H1 (cell line): ENCODE results near the gene PRPF38A. TPM values are rescaled to one million over a fixed set of nuclear protein-coding genes. Genes with fewer than 3 reads are reported as not detected.

Experiments used
- CTCF ChIA-PET: fragments of 300-600 bp; sonication (Branson Sonifier 250); formaldehyde crosslinking; loops from one replicate; lab custom pipeline; 2021; ENCODE audit not compliant: partially characterized antibody; lab: Charles Lee
- POLR2A ChIA-PET: fragments of 300-600 bp; sonication (Branson Sonifier 250); formaldehyde crosslinking; loops from one replicate; lab custom pipeline; 2021; ENCODE audit warnings: inconsistent platforms; ENCODE audit not compliant: partially characterized antibody; lab: Charles Lee
- DNase-seq, 2 experiments: peaks; one replicate each; pipeline versions ENCODE4 v3.0.0 to v3.0.0-alpha.2; 2010 to 2022; ENCODE audit warnings: low spot score in 2 of 2, low read depth in 1 of 2, mixed read lengths in 1 of 2
- FAIRE-seq: peaks from 2 replicates; lab custom pipeline; 2011; peaks lifted over from hg19 to GRCh38; lab: Jason Lieb, UNC
- H2AFZ ChIP-seq: 2 replicates; pipeline ENCODE4 v1.8.1; 2012; ENCODE audit warnings: low read length, inconsistent platforms
- H2AK5ac ChIP-seq: 2 replicates; pipeline ENCODE4 v1.6.1; 2013; ENCODE audit warnings: low read depth, low read length
- H2BK120ac ChIP-seq: replicated peaks from 2 replicates; pipeline ENCODE3; 2013; ENCODE audit warnings: low read depth, low read length, inconsistent platforms
- H2BK12ac ChIP-seq: 2 replicates; pipeline ENCODE4 v1.6.1; 2013; ENCODE audit warnings: low read depth, low read length
- H2BK15ac ChIP-seq: 2 replicates; pipeline ENCODE4 v1.6.1; 2013; ENCODE audit warnings: low read length
- H2BK20ac ChIP-seq: 2 replicates; pipeline ENCODE4 v1.6.1; 2013; ENCODE audit warnings: low read length
- H2BK5ac ChIP-seq: 2 replicates; pipeline ENCODE4 v1.6.1; 2013; ENCODE audit warnings: low read depth, low read length
- H3K14ac ChIP-seq: 2 replicates; pipeline ENCODE4 v1.6.1; 2013; ENCODE audit warnings: inconsistent platforms; ENCODE audit not compliant: insufficient read length
- H3K18ac ChIP-seq: 2 replicates; pipeline ENCODE4 v1.6.1; 2013; ENCODE audit warnings: low read length; ENCODE audit errors: extremely low read depth
- H3K23ac ChIP-seq: 2 replicates; pipeline ENCODE4 v1.6.1; 2013; ENCODE audit warnings: inconsistent platforms; ENCODE audit not compliant: insufficient read length
- H3K23me2 ChIP-seq: 2 replicates; pipeline ENCODE4 v1.6.1; 2013; ENCODE audit warnings: low read depth, low read length
- H3K27ac ChIP-seq: 2 replicates; pipeline ENCODE4 v1.6.1; 2011; ENCODE audit warnings: low read depth, low read length, inconsistent platforms
- H3K27me3 ChIP-seq, 4 experiments: replicated peaks in 1 of 4; 1 replicate in 1 of 4; 2 replicates in 3 of 4; pipeline versions ENCODE4 v1.6.1 to v1.8.1; 2011 to 2013; ENCODE audit warnings: low read length in 3 of 4, mild to moderate bottlenecking in 3 of 4, inconsistent platforms in 2 of 4, mixed read lengths in 2 of 4, moderate library complexity in 1 of 4; ENCODE audit not compliant: control insufficient read depth in 3 of 4, insufficient read depth in 3 of 4; ENCODE audit errors: extremely low read depth in 1 of 4
- H3K36me3 ChIP-seq, 4 experiments: 2 replicates each; pipeline versions ENCODE4 v1.6.1 to v1.8.1; 2011 to 2013; ENCODE audit warnings: mild to moderate bottlenecking in 4 of 4, low read length in 3 of 4, moderate library complexity in 2 of 4, control low read depth in 1 of 4, inconsistent platforms in 1 of 4; ENCODE audit not compliant: insufficient read depth in 4 of 4, control insufficient read depth in 2 of 4
- H3K4ac ChIP-seq: replicated peaks from 2 replicates; pipeline ENCODE3; 2013; ENCODE audit warnings: low read length, low read depth, mixed read lengths, inconsistent platforms; ENCODE audit not compliant: insufficient read length
- H3K4me1 ChIP-seq, 4 experiments: replicated peaks in 1 of 4; 1 replicate in 1 of 4; 2 replicates in 3 of 4; pipeline versions ENCODE4 v1.6.1 to v1.8.1; 2011 to 2013; ENCODE audit warnings: low read length in 3 of 4, inconsistent platforms in 2 of 4, mixed read lengths in 1 of 4; ENCODE audit not compliant: insufficient read depth in 4 of 4, control insufficient read depth in 3 of 4
- H3K4me2 ChIP-seq, 2 experiments: 2 replicates each; pipeline versions ENCODE4 v1.6.1 to v1.8.1; 2011 to 2013; ENCODE audit warnings: low read depth in 2 of 2, low read length in 2 of 2, control low read depth in 1 of 2, inconsistent platforms in 1 of 2, mild to moderate bottlenecking in 1 of 2; ENCODE audit not compliant: insufficient read depth in 1 of 2
- H3K4me3 ChIP-seq, 4 experiments: fragments of 200-600, 300-600 bp in 1 of 4; sonication (generic), shearing (Covaris generic), sonication (Bioruptor Twin) in 1 of 4; 2 replicates each; pipeline versions ENCODE4 v1.5.1 to v1.8.1; 2011 to 2016; ENCODE audit warnings: low read length in 4 of 4, low read depth in 3 of 4, control low read depth in 2 of 4, inconsistent platforms in 2 of 4, mild to moderate bottlenecking in 2 of 4, mixed read lengths in 1 of 4, moderate library complexity in 1 of 4; ENCODE audit not compliant: insufficient read depth in 2 of 4; ENCODE audit errors: extremely low read depth in 1 of 4
- H3K56ac ChIP-seq: replicated peaks from 2 replicates; pipeline ENCODE3; 2013; ENCODE audit warnings: low read depth, mild to moderate bottlenecking, mixed read lengths, low read length, inconsistent platforms; ENCODE audit not compliant: insufficient read length
- H3K79me1 ChIP-seq: 2 replicates; pipeline ENCODE4 v1.6.1; 2013; ENCODE audit warnings: low read depth, low read length, control low read depth
- H3K79me2 ChIP-seq, 2 experiments: 2 replicates each; pipeline versions ENCODE4 v1.6.1 to v1.8.1; 2012 to 2013; ENCODE audit warnings: low read length in 2 of 2, mild to moderate bottlenecking in 2 of 2, inconsistent platforms in 1 of 2; ENCODE audit not compliant: insufficient read depth in 2 of 2, control insufficient read depth in 1 of 2
- H3K9ac ChIP-seq, 4 experiments: replicated peaks in 1 of 4; 1 replicate in 1 of 4; 2 replicates in 3 of 4; pipeline versions ENCODE4 v1.6.1 to v1.8.1; 2011 to 2013; ENCODE audit warnings: low read depth in 3 of 4, low read length in 3 of 4, control low read depth in 2 of 4, mild to moderate bottlenecking in 2 of 4, moderate library complexity in 2 of 4, inconsistent platforms in 1 of 4; ENCODE audit errors: extremely low read depth in 1 of 4
- H3K9me3 ChIP-seq, 2 experiments: 2 replicates each; pipeline versions ENCODE4 v1.6.1 to v1.8.1; 2012 to 2013; ENCODE audit warnings: mild to moderate bottlenecking in 2 of 2, moderate library complexity in 2 of 2, control low read depth in 1 of 2, inconsistent platforms in 1 of 2, low read depth in 1 of 2, low read length in 1 of 2, mixed read lengths in 1 of 2; ENCODE audit not compliant: insufficient read depth in 2 of 2
- H4K20me1 ChIP-seq, 2 experiments: replicated peaks in 1 of 2; 2 replicates each; pipeline versions ENCODE3 to v1.8.1; 2011 to 2013; ENCODE audit warnings: inconsistent platforms in 2 of 2, low read length in 2 of 2, mild to moderate bottlenecking in 1 of 2; ENCODE audit not compliant: insufficient read depth in 2 of 2, control insufficient read depth in 1 of 2
- H4K5ac ChIP-seq: 2 replicates; pipeline ENCODE4 v1.6.1; 2013; ENCODE audit warnings: low read length, low read depth, mixed read lengths, inconsistent platforms; ENCODE audit not compliant: insufficient read length
- H4K8ac ChIP-seq: 2 replicates; pipeline ENCODE4 v1.8.0; 2013; ENCODE audit warnings: mild to moderate bottlenecking, moderate library complexity, low read length, inconsistent platforms; ENCODE audit not compliant: insufficient read depth; ENCODE audit errors: extremely low read depth
- H4K91ac ChIP-seq: replicated peaks from 2 replicates; pipeline ENCODE3; 2013; ENCODE audit warnings: low read length, mixed read lengths, inconsistent platforms; ENCODE audit not compliant: insufficient read length
- CBX5 ChIP-seq: fragments of 300-800, 300-1000 bp; sonication (generic); IDR thresholded peaks from 2 replicates; pipeline ENCODE4 v1.7.1; 2016; ENCODE audit warnings: antibody characterized with exemption, low read length, low read depth
- CHD1 ChIP-seq: IDR thresholded peaks from 2 replicates; pipeline ENCODE4 v1.6.1; 2012; ENCODE audit warnings: low read depth, low read length, improper control_type of control experiment
- CTCF ChIP-seq, 3 experiments: IDR thresholded peaks; 1 replicate in 2 of 3; 2 replicates in 1 of 3; pipeline versions ENCODE4 v1.5.1 to v1.6.1; 2011; ENCODE audit warnings: low read length in 3 of 3, mild to moderate bottlenecking in 3 of 3, inconsistent platforms in 2 of 3, low read depth in 1 of 3, moderate library complexity in 1 of 3; ENCODE audit not compliant: insufficient read depth in 1 of 3; ENCODE audit errors: control extremely low read depth in 1 of 3
- EGR1 ChIP-seq: IDR thresholded peaks from 2 replicates; pipeline ENCODE4 v1.6.1; 2011; ENCODE audit warnings: low read depth, low read length, borderline replicate concordance
- JUND ChIP-seq: IDR thresholded peaks from 2 replicates; pipeline ENCODE4 v1.6.1; 2011; ENCODE audit warnings: mild to moderate bottlenecking, improper control_type of control experiment, low read length
- KDM4A ChIP-seq: IDR thresholded peaks from one replicate; pipeline ENCODE4 v1.7.1; 2012; ENCODE audit warnings: low read depth, mild to moderate bottlenecking, moderate library complexity, low read length, inconsistent platforms; ENCODE audit not compliant: severe bottlenecking
- RNF2 ChIP-seq: fragments of 200-900, 300-1000 bp; sonication (generic); IDR thresholded peaks from 2 replicates; pipeline ENCODE4 v1.7.1; 2016; ENCODE audit warnings: borderline replicate concordance, low read depth, mild to moderate bottlenecking, antibody characterized with exemption, low read length; ENCODE audit not compliant: poor library complexity, severe bottlenecking; ENCODE audit errors: missing control alignments
- RXRA ChIP-seq: IDR thresholded peaks from 2 replicates; pipeline ENCODE4 v1.6.1; 2011; ENCODE audit warnings: low read depth, mild to moderate bottlenecking, low read length, moderate library complexity; ENCODE audit not compliant: insufficient read depth
- SIX5 ChIP-seq: IDR thresholded peaks from 2 replicates; pipeline ENCODE4 v1.6.1; 2011; ENCODE audit warnings: mild to moderate bottlenecking, low read depth, low read length
- SP2 ChIP-seq: IDR thresholded peaks from 2 replicates; pipeline ENCODE4 v1.6.1; 2012; ENCODE audit warnings: mild to moderate bottlenecking, low read length, inconsistent platforms
- WGBS, 2 experiments: shearing (Covaris generic) in 1 of 2; methylation state at CpG; one replicate each; pipeline versions ENCODE4 v1.1.6 to v1.1.7; 2013 to 2015; ENCODE audit warnings: low lambda C conversion rate in 2 of 2, mixed read lengths in 2 of 2, inconsistent platforms in 1 of 2, low coverage in 1 of 2, missing lambda C conversion rate in 1 of 2; ENCODE audit not compliant: insufficient replicate concordance in 2 of 2, insufficient coverage in 1 of 2, insufficient read length in 1 of 2; ENCODE audit errors: extremely low coverage in 1 of 2, missing lambda C conversion rate in 1 of 2; 5-methylcytosine and 5-hydroxymethylcytosine counted together
- polyA plus RNA-seq, 7 experiments: library from polyadenylated mRNA; depleted of rRNA in 3 of 7; stranded (reverse) in 5 of 7; unstranded in 2 of 7; fragments of >200 nt in 5 of 7; fragments of 200-250 nt in 2 of 7; gene quantifications; 1 replicate in 5 of 7; 2 replicates in 1 of 7; 4 replicates in 1 of 7; pipeline versions ENCODE4 v1.2.1 to v1.2.3, GENCODE V29; 2011 to 2013; ENCODE audit warnings: missing spikeins in 2 of 7, mixed read lengths in 2 of 7
- total RNA-seq: library from RNA; stranded (reverse); fragmentation: NEBNext Ultra II Directional; extraction: Animal tissue kit (Norgen Biotek cat#: 25700); gene quantifications from 2 replicates; pipeline ENCODE4 v1.2.1, GENCODE V29; 2021
- TF ChIP-seq, protein P1 (sequence below): IDR thresholded peaks from 2 replicates; pipeline ENCODE4 v1.6.1; 2012; ENCODE audit warnings: inconsistent platforms

The PRPF38A gene
- total and polyA plus RNA-seq, 2 of the 8 experiments (the other 6 are each of a cell fraction or from before 2014, with no cell fraction given), result 25.6 to 76.2 TPM

DNA sequence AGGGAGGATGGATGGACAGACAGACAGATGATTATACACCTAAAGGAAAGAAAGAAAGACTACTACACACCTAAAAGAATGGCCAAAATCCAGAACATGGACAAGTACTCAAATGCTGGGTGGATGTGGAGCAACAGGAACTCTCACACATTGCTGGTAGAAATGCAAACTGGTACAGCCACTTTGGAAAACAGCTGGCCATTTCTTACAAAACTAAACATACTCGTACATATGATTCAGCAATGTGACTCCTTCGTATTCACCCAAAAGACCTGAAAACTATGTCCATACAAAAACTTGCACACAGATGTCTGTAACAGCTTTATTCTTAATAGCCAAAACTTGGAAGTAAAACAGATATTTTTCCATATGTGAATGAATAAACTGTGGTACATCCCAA lies 51.3 kb downstream of the PRPF38A start:
- Histone ChIP-seq H3K27me3 (no peaks in the 10 kb centered on the region), H2BK12ac (no peak overlapping the region), H4K5ac (no peak overlapping the region), H4K91ac (no peak overlapping the region), H3K36me3 (no peaks in the 10 kb centered on the region; a peak in 1 of 8 replicates), H4K20me1 (no peaks in the 10 kb centered on the region), H2BK15ac (no peak overlapping the region), H3K79me1 (no peaks in the 10 kb centered on the region), H3K4me3 (no peak overlapping the region), H3K56ac (no peak overlapping the region), H3K4me1 (peaks cover 0 to 3% (median 1%) of the 10 kb centered on the region in 4 experiments; a peak in 3 of 7 replicates), H3K4me2 (no peak overlapping the region), H3K18ac (no peak overlapping the region), H2BK5ac (no peak overlapping the region; the same call in 1 of the 2 replicates), H3K23me2 (no peaks in the 10 kb centered on the region; the same call in 1 of the 2 replicates), H3K27ac (no peak overlapping the region), H3K79me2 (no peaks in the 10 kb centered on the region; a peak in 1 of 4 replicates), H2AK5ac (no peak overlapping the region), H3K14ac (no peak overlapping the region), H2BK120ac (no peak overlapping the region), H3K4ac (no peak overlapping the region), H3K9ac (no peak overlapping the region), H2BK20ac (no peak overlapping the region), H2AFZ (no peak overlapping the region), H4K8ac (no peak overlapping the region), H3K9me3 (no peaks in the 10 kb centered on the region), H3K23ac (no peak overlapping the region)
- FAIRE-seq, result no peak
- WGBS, 2 experiments, result 93% methylated on average over 2 of the region's 2 CpGs; no CpG with 5 or more reads in 1 of the 2 experiments
- no peak for DNase-seq
- POLR2A ChIA-PET, result no interaction called here
- CTCF ChIA-PET, result no interaction called here
- TF ChIP-seq CHD1 (no peak), RXRA (no peak), JUND (no peak), KDM4A (no peak), SIX5 (no peak), EGR1 (no peak), SP2 (no peak), CBX5 (no peak), CTCF (IDR thresholded peaks at IDR 0.05; ENCODE audit: control extremely low read depth in 1 of 3, insufficient read depth in 1 of 3, low read depth in 1 of 3, low read length in 3 of 3) (no peak), RNF2 (no peak)
- TF ChIP-seq, protein P1, sequence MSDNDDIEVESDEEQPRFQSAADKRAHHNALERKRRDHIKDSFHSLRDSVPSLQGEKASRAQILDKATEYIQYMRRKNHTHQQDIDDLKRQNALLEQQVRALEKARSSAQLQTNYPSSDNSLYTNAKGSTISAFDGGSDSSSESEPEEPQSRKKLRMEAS, result no peak
